Measurements from ENCODE around the gene VTCN1. TPM values are rescaled to one million over a fixed set of nuclear protein-coding genes. Genes with fewer than 3 reads are reported as not detected.

VTCN1 gene
- total and polyA plus RNA-seq, 2 of the 13 experiments (the other 11 are each of a cell fraction or from before 2014, with no cell fraction given) = not detected

GRCh38 chr1:117167402-117167801 is 43.3 kb downstream of the VTCN1 start (continued):
- no peak for TF ChIP-seq PAXIP1 (CRISPR knock-in tag; conservative IDR thresholded peaks at IDR 0.05)
- TF ChIP-seq ZNF296 (CRISPR knock-in tag; conservative IDR thresholded peaks at IDR 0.05) = no peak
- no peak for TF ChIP-seq ZNF251 (CRISPR knock-in tag; IDR thresholded peaks at IDR 0.05)
- no peak for TF ChIP-seq PAWR (CRISPR knock-in tag; IDR thresholded peaks at IDR 0.05; ENCODE audit: borderline replicate concordance)
- no peak for TF ChIP-seq ZNF235 (CRISPR knock-in tag; IDR thresholded peaks at IDR 0.05; ENCODE audit: borderline replicate concordance)
- no peak for TF ChIP-seq ZSCAN12 (CRISPR knock-in tag; IDR thresholded peaks at IDR 0.05)

GRCh38 chr1:117166076-117166475 is 44.7 kb downstream of the VTCN1 start:
- in situ Hi-C loops (cut with HindIII; ENCODE audit: extremely low pct_ligation_motif_present, low pct_unique_long_range_greater_than_20kb) (no loop called here), intact Hi-C loops (cut with micrococcal nuclease; ENCODE audit: unreplicated experiment) (no loop called here)
- Histone ChIP-seq H4K20me1 (ENCODE audit: insufficient read depth, low read length) (no peaks in the 10 kb centered on the region), H3K27ac (ENCODE audit: extremely low read length, insufficient read depth, low read length) (no peak overlapping the region), H2AFZ (ENCODE audit: low read length) (no peak overlapping the region), H3K9me3 (ENCODE audit: low read length) (no peaks in the 10 kb centered on the region), H3K27me3 (ENCODE audit: control insufficient read depth in 1 of 2, insufficient read depth in 2 of 2, low read length in 2 of 2) (no peaks in the 10 kb centered on the region), H3K36me3 (replicated peaks in 1 of 2; ENCODE audit: control insufficient read depth in 1 of 2, insufficient read depth in 2 of 2, low read length in 2 of 2) (no peaks in the 10 kb centered on the region), H3K4me1 (ENCODE audit: insufficient read depth, low read length) (no peaks in the 10 kb centered on the region), H3K79me2 (ENCODE audit: insufficient read depth, low read length) (no peaks in the 10 kb centered on the region), H3K4me2 (ENCODE audit: low read depth, low read length) (no peak overlapping the region), H3K4me3 (replicated peaks in 1 of 3; ENCODE audit: insufficient read depth in 1 of 3, low read depth in 2 of 3, low read length in 3 of 3) (no peak overlapping the region), H3K9ac (ENCODE audit: insufficient read depth, low read depth, low read length) (no peak overlapping the region)
- WGBS (ENCODE audit: low lambda C conversion rate) = 88% methylated on average over 2 of the region's 2 CpGs
- ATAC-seq (no peak), FAIRE-seq (no peak), DNase-seq (ENCODE audit: low spot score) (no peak)
- ChIA-PET POLR2A (no interaction called here), CTCF (ENCODE audit: low intra/inter-chr PET ratio, low total read pairs) (no interaction called here)
- BruUV-seq (replicated peaks) = no TSS peak
- TF ChIP-seq ZBTB21 (CRISPR knock-in tag; IDR thresholded peaks at IDR 0.05) = no peak
- no peak for TF ChIP-seq TRIM24 (CRISPR knock-in tag; IDR thresholded peaks at IDR 0.05)
- no peak for TF ChIP-seq ZBTB25 (CRISPR knock-in tag; IDR thresholded peaks at IDR 0.05)
- TF ChIP-seq POGK (CRISPR knock-in tag; conservative IDR thresholded peaks at IDR 0.05) = no peak
- TF ChIP-seq ZBTB26 (CRISPR knock-in tag; IDR thresholded peaks at IDR 0.05; ENCODE audit: borderline replicate concordance) = no peak
- TF ChIP-seq NFYC (CRISPR knock-in tag; IDR thresholded peaks at IDR 0.05) = no peak
- no peak for TF ChIP-seq ZKSCAN5 (CRISPR knock-in tag; IDR thresholded peaks at IDR 0.05)
- no peak for TF ChIP-seq PBX2 (CRISPR knock-in tag; IDR thresholded peaks at IDR 0.05)
- TF ChIP-seq ATF5 (CRISPR knock-in tag; IDR thresholded peaks at IDR 0.05; ENCODE audit: low read depth) = no peak

Data from HepG2 (cell line).